ENCODE data around the gene TMEM217. TPM values are rescaled to one million over a fixed set of nuclear protein-coding genes. Genes with fewer than 3 reads are reported as not detected.

TMEM217 gene
- total and polyA plus RNA-seq, 2 of the 4 experiments (the other 2 are of a cell fraction) = 1.4 to 3.5 TPM

GRCh38 chr6:37304766-37305165 lies 46.8 kb upstream of the TMEM217 start:
- Histone ChIP-seq H3K27ac (ENCODE audit: insufficient read depth, low read length) (no peak overlapping the region), H2BK15ac (ENCODE audit: low read depth, low read length) (no peak overlapping the region), H3K9me3 (ENCODE audit: control insufficient read depth, insufficient read depth, low read length) (no peaks in the 10 kb centered on the region), H4K5ac (ENCODE audit: low read depth, low read length) (no peak overlapping the region), H4K91ac (ENCODE audit: insufficient read depth, low read depth, low read length) (no peak overlapping the region), H3K4ac (ENCODE audit: low read depth, low read length) (no peak overlapping the region), H3K14ac (replicated peaks; ENCODE audit: low read depth, low read length) (no peak overlapping the region), H3K56ac (ENCODE audit: extremely low read depth, insufficient read depth, low read length) (no peak overlapping the region), H3K4me3 (ENCODE audit: insufficient read depth, low read depth, low read length) (no peak overlapping the region), H3K36me3 (ENCODE audit: control insufficient read depth, insufficient read depth, low read length) (peaks cover 26% of the 10 kb centered on the region), H3K9me1 (ENCODE audit: insufficient read depth, low read length) (peaks cover 5% of the 10 kb centered on the region; the same call in 1 of the 2 replicates), H3K18ac (ENCODE audit: low read depth, low read length) (no peak overlapping the region), H3K4me2 (ENCODE audit: low read depth, low read length) (no peak overlapping the region), H3K23ac (ENCODE audit: low read depth, low read length) (no peak overlapping the region), H3K79me1 (ENCODE audit: low read depth in 1 of 2, low read length in 2 of 2) (peaks cover 0 to 5% of the 10 kb centered on the region in 2 experiments; a peak in 1 of 4 replicates), H3K4me1 (ENCODE audit: control insufficient read depth, insufficient read depth, low read length) (peaks cover 7% of the 10 kb centered on the region), H2AK9ac (replicated peaks; ENCODE audit: low read depth, low read length, poor library complexity) (no peak overlapping the region), H2BK5ac (ENCODE audit: low read depth, low read length, poor library complexity, severe bottlenecking) (no peak overlapping the region), H3K27me3 (ENCODE audit: control insufficient read depth, insufficient read depth, low read length) (no peaks in the 10 kb centered on the region), H2AK5ac (ENCODE audit: low read depth, low read length) (no peak overlapping the region), H3K9ac (ENCODE audit: low read depth, low read length) (no peak overlapping the region), H2AFZ (replicated peaks; ENCODE audit: low read length, poor library complexity) (no peak overlapping the region), H4K20me1 (ENCODE audit: insufficient read depth, low read length) (no peaks in the 10 kb centered on the region), H2BK120ac (ENCODE audit: low read depth, low read length) (no peak overlapping the region), H2BK20ac (ENCODE audit: low read depth, low read length) (no peak overlapping the region), H4K8ac (ENCODE audit: low read depth in 2 of 2, low read length in 2 of 2) (no peak overlapping the region)
- in situ Hi-C loops (cut with MboI; ENCODE audit: low sequenced_read_pairs) (no loop called here), intact Hi-C loops (cut with micrococcal nuclease) (no loop called here), dilution Hi-C loops (cut with HindIII; ENCODE audit: low sequenced_read_pairs, unreplicated experiment) (no loop called here)
- no peak for TF ChIP-seq BHLHE40 (IDR thresholded peaks at IDR 0.05; ENCODE audit: low read depth, low read length)
- TF ChIP-seq MAFK (IDR thresholded peaks at IDR 0.05; ENCODE audit: low read depth, low read length) = no peak
- TF ChIP-seq MAZ (IDR thresholded peaks at IDR 0.05; ENCODE audit: borderline replicate concordance, low read depth, low read length) = no peak
- TF ChIP-seq MXI1 (IDR thresholded peaks at IDR 0.05; ENCODE audit: borderline replicate concordance, low read depth, low read length) = no peak
- no peak for TF ChIP-seq ELK1 (IDR thresholded peaks at IDR 0.05; ENCODE audit: borderline replicate concordance, low read depth, low read length)
- no peak for TF ChIP-seq USF2 (IDR thresholded peaks at IDR 0.05; ENCODE audit: low read depth, low read length)
- no peak for TF ChIP-seq RCOR1 (IDR thresholded peaks at IDR 0.05; ENCODE audit: insufficient replicate concordance, low read length)
- TF ChIP-seq CTCF (conservative IDR thresholded peaks at IDR 0.05; ENCODE audit: low read depth, low read length) = no peak
- no peak for TF ChIP-seq NFE2L2 (IDR thresholded peaks at IDR 0.05; ENCODE audit: low read depth, low read length)
- TF ChIP-seq SMC3 (IDR thresholded peaks at IDR 0.05; ENCODE audit: low read depth, low read length) = no peak
- TF ChIP-seq RAD21 (IDR thresholded peaks at IDR 0.05; ENCODE audit: low read length) = no peak
- no peak for TF ChIP-seq POLR2A (IDR thresholded peaks at IDR 0.05; ENCODE audit: low read depth, low read length)
- TF ChIP-seq FOS (IDR thresholded peaks at IDR 0.05; ENCODE audit: low read depth, low read length) = no peak
- TF ChIP-seq CHD1 (IDR thresholded peaks at IDR 0.05; ENCODE audit: low read depth, low read length) = no peak
- TF ChIP-seq RFX5 (IDR thresholded peaks at IDR 0.05; ENCODE audit: low read depth, low read length) = no peak
- no peak for TF ChIP-seq CEBPB (IDR thresholded peaks at IDR 0.05; ENCODE audit: low read depth, low read length)
- ATAC-seq (ENCODE audit: low read depth) (no peak), DNase-seq (no peak)
- POLR2A ChIA-PET (ENCODE audit: unreplicated experiment) = no interaction called here
- BruUV-seq (replicated peaks) = no TSS peak
- 100% methylated on average over 2 of the region's 7 CpGs; no CpG with 5 or more reads in 1 of the 2 experiments for WGBS, 2 experiments (ENCODE audit: extremely low coverage in 2 of 2, insufficient read length in 1 of 2)
- CTCF ChIA-PET = interaction anchor here (0.7 kb wide), 2 partner anchors 21 to 181 kb away, joined by 3 to 8 read pairs; no protein-coding TSS in a partner anchor

All from IMR-90 (cell line).